Measurements from ENCODE around the gene VWA3B.

GRCh38 chr2:98359986-98360385, 273.0 kb downstream of the VWA3B start:
- TF ChIP-seq CTCF (IDR thresholded peaks at IDR 0.05) (no peak), POLR2A (IDR thresholded peaks at IDR 0.05) (no peak)
